HG03342 (cell line): ENCODE data around the gene ZBTB7C.

Experiments
- ATAC-seq: cut with Tn5 transposase; IDR thresholded peaks from one replicate; pipeline ENCODE4 v1.9.1; 2021; ENCODE audit warnings: mild to moderate bottlenecking, moderate library complexity; ENCODE audit not compliant: unreplicated experiment

ZBTB7C gene

GRCh38 chr18:48219810-48220499, 189.2 kb downstream of the ZBTB7C start:
- no peak for ATAC-seq

DNA sequence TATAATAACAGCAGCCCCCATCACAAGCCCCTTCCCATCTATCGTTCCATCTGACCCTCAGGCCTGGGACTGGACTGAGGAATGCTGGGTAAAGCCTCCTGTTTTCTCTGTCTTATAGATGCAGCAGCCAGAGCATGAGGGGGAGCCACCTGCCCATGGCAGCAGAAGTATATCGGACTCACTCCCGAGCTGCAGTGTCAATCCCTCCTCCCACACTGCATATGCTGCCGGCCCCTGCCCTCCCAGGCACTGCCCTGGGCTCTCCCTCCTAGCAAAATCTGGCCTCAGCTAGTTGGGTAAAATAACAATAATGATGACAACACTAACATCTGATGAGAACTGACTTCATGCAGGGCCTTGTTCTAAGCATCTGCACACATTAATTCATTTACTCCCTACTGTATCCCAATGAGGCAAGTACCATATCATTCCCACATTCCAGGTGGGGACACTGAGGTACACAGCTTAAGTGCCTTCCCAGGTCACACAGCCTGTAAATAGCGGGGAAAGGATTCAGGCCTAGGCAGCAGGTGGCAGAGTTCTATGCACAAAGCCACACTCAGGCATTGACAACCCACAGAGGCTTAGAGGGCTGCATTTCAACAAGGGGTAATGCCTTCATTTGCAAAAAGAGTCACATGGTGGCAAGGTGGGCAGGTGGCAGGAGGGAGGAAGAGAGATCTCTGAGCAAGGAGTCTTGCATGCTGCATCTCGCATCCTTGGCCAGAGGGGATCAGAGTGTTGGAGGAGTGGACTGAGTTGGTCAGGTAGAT, 190.0 kb downstream of the ZBTB7C start:
- ATAC-seq: no peak

DNA sequence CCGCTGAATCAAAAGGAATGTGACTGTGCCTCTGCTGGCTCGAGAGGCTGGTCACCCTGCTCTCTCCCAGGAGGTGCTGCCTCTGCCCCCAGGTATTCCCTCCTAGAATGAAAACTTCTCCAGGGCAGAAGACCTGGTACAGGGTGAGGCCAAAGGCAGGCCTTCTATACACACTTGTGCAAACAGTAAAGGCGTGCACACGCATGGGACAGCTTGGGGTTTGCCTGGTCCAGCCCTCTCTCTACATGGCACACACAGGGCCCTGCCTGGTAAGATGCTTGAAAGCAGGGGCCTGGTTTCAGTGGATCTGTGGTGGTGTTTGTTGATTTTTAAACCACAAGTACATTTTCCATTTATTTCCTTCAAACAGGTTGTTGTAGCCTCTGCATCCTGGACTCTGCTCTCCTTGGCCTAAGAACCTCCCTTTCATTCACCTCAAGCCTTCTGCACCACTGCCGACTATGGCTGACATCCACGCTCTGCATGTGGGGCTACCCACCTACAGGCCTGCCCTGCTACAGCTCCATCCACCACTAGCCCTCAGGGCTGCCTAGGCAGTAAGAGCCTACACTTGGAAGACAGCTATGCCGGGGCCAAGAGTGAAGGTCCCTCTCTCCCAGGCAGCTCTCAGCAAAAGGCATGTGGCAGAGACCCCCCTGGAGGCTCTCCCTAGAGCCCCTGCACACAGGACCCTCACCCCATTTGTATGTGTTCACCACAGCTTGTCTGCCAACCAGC, 190.7 kb downstream of the ZBTB7C start:
- no peak for ATAC-seq

DNA sequence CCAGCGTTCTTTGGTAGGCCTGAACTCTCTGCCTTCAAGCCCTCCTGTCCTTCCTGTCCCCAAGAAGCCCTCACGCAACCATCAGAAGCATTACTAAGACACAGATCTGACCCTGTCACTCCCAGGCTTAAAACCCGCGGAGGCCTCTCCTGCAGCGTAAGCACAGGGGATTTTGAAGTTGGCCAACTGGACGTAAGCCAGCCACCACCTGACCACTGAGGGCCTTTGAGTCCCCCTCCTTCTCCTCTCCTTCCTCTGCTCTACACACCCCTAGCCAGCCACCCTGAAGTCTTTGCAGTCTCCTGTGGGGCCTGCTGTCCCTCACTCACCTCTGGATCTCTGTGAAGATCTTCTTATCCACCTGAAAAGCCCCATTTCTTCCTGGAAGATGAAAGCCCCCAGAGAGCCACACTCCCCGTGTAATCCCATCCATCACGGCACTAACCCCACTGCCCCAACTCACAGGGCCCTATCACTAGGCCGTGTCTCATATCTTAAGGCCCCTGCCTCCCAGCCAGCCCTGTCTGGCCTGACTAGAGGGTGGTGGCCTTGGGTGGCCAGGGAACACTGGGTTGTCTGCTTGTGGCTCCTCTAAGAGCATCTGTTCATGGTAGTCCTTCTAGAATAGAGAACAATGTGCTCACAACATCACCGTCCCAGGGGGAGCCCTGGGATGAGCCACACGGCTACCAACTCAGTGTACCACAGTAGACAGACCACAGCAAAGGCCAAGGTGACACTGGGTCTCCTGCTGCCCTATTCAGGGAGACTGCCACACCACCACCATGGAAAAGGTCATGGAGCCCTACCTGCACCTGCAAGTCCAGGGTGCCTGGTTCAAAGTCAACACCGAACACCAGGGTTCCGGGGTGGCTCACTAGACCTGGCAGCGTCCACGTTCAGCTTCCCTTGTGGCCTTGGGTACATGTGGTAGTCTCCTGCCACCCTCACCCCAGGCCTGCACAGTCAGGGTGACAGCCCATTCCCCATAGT, 191.6 kb downstream of the ZBTB7C start:
- no peak for ATAC-seq

DNA sequence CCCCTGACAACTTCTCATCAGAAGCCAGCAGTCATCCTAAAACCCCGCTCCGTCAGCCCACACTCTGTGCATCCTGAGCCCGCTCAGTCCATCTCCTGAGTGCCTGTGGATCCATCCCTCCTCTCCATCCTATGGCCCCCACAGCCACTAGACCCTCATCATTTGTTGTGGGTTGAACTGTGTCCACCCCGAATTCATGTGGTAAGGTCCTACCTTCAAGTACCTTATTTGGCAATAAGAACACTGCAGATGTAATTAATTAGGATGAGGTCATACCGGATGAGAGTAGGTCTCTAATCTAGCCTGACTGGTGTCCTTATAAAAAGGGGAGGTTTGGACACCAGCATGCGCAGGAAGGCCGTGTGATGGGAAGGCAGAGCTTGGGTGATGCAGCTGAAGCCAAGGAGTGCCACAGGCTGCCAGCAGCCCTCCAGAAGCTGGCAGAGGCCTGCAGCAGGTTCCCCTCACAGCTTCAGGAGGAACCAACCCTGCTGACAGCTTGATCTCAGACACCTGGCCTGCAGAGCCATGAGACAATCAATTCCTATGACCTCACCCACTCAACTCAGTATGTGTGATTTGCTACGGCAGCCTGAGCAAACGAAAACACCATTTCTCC, 192.4 kb downstream of the ZBTB7C start:
- no peak for ATAC-seq

GRCh38 chr18:48215876-48216638, 193.1 kb downstream of the ZBTB7C start:
- ATAC-seq: no peak

GRCh38 chr18:48213791-48214190, 195.4 kb downstream of the ZBTB7C start:
- ATAC-seq: no peak

DNA sequence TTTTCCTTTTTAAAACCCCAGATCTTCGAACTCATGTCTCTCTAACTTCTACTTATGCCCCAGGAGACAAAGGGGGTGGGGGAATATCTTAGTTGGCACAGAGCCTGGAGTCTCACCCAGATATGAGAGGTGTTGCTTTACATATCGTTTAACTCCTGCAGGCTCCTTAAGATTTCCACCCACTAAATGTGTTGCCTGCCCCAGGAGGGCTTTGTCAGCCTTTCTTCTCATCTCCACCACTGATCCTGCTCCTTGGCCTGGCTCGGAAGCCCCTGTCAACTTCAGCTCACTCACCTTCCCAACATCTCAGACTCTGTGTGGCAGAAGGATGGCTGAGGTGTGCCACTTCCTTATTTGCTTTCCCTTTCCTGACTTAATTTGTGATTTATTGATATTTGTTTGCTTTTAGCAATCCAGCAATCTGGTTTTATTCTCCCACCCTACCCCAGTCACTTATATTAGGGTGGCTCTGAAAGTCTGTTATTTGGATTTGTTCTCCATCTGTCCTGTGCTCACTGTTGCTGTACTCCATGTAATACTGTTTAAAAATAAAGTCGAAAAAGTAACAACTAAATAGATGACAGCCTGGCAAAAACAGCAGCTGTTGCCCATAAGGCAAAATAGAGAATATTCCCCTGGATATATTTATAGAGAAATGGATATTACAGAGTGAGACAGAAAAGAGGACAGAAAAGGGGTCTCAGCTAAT, 200.6 kb downstream of the ZBTB7C start:
- no peak for ATAC-seq

GRCh38 chr18:48207733-48208132, 201.4 kb downstream of the ZBTB7C start:
- no peak for ATAC-seq

GRCh38 chr18:48206887-48207286, 202.3 kb downstream of the ZBTB7C start:
- ATAC-seq: no peak

- no peak for ATAC-seq
These were observed 205.1 kb downstream of the ZBTB7C start for GRCh38 chr18:48203961-48204666.

DNA sequence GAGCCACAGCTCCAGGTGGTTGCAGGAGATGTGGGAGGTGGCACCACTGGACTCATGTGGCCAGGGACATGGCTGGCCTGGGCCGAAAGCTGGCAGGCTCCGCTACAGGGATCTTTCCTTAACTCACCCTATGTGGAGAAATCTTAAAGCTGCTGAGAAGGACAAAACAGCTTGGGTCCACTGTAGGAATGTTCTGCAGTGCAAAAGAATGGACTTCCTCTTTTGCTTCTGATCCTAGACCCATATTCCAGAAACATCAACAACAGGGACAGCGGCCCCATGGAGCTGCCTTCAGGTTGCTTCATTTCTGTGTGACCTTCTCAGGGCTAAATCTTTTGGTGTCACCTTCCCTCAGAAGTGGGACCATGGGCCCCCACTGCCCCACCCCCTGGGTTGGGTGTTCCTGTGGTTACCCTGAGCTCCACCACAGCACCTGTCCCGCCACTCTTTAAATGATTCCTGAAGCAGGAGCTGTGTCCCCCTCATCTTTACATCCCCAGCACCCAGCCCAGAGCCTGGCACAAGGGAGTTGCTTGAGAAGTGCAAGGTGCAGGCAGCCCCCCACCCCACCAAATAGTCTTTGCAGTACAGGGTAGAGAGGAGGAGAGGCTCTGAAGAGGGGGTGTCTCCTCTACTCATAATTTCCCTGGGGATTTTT, 205.8 kb downstream of the ZBTB7C start:
- no peak for ATAC-seq

DNA sequence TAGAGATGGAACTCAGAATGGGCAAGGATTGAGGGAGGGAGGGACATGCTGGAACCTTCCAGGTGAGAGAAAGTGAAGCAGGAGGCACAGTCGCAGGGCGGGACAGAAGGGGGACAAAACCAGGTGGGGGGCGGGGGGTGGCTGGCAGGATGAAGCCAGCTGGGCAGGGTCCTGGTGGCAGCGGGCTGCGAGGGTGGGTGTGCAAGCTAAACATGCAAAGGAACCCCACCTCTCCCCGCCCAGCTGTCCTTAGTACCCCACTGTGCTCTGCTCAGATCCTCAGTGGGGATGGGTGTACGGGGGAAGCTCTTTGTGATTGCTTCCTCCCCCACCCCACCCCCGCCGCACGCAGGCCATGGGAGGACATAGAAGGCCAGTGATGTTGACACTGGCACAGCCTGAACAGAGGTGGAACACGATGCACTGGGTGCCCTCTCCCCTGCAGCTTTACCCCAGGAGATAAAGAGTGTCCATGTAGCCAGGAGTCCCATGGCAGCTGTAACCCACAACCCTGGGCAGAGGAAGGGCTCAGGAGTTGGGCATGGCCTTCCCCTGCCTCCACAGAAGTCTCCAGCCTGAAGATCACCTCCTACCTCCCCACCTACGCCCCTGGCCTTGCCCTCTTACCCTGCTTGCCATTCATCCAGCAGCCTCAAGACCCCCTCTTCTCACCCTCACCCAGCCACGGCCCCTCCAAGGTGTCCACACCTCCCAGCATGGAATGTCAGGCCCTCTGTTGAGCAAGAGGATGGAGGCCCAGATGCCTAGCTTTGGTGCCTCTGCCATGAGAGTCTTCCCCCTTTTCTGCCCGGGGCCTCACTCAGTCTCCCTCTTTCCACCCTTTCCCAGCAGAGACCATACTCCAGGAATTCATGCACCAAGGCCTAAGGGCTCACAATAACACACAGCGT, 206.6 kb downstream of the ZBTB7C start:
- ATAC-seq: no peak

GRCh38 chr18:48202006-48202348, 207.2 kb downstream of the ZBTB7C start:
- no peak for ATAC-seq

GRCh38 chr18:48201337-48202005, 207.7 kb downstream of the ZBTB7C start:
- no peak for ATAC-seq

GRCh38 chr18:48200631-48201336, 208.4 kb downstream of the ZBTB7C start:
- ATAC-seq: no peak
